ENCODE results near the gene KCNJ6.

Gene KCNJ6

GRCh38 chr21:37805266-37805665 lies 111.0 kb downstream of the KCNJ6 start:
- DNase-seq: no peak

GRCh38 chr21:37804001-37804400 lies 112.3 kb downstream of the KCNJ6 start:
- no peak for DNase-seq

GRCh38 chr21:37803101-37803651 lies 113.1 kb downstream of the KCNJ6 start:
- DNase-seq: no peak

- DNase-seq: no peak
Measured at GRCh38 chr21:37800456-37801061, 115.7 kb downstream of the KCNJ6 start.

GRCh38 chr21:37800057-37800455 lies 116.2 kb downstream of the KCNJ6 start:
- DNase-seq: no peak

GRCh38 chr21:37799211-37800056 lies 116.8 kb downstream of the KCNJ6 start:
- no peak for DNase-seq

- no peak for DNase-seq
Measured at GRCh38 chr21:37797403-37797802, 118.9 kb downstream of the KCNJ6 start.

GRCh38 chr21:37796011-37796410 lies 120.2 kb downstream of the KCNJ6 start:
- DNase-seq: no peak

GRCh38 chr21:37793660-37794059 lies 122.6 kb downstream of the KCNJ6 start:
- DNase-seq: no peak

- DNase-seq: no peak
Measured at GRCh38 chr21:37792046-37792445, 124.2 kb downstream of the KCNJ6 start.

GRCh38 chr21:37790905-37791304 lies 125.4 kb downstream of the KCNJ6 start:
- DNase-seq: no peak

- no peak for DNase-seq
Measured at GRCh38 chr21:37788503-37788902, 127.8 kb downstream of the KCNJ6 start.

GRCh38 chr21:37787456-37787855 lies 128.8 kb downstream of the KCNJ6 start:
- no peak for DNase-seq

- DNase-seq: no peak
Measured at GRCh38 chr21:37784591-37785318, 131.5 kb downstream of the KCNJ6 start.

GRCh38 chr21:37783016-37783415 lies 133.2 kb downstream of the KCNJ6 start:
- no peak for DNase-seq

- DNase-seq: no peak
Measured at GRCh38 chr21:37780991-37781983, 135.0 kb downstream of the KCNJ6 start.

- DNase-seq: no peak
Measured at GRCh38 chr21:37771181-37771580, 145.1 kb downstream of the KCNJ6 start.

- DNase-seq: no peak
Measured at GRCh38 chr21:37770461-37770860, 145.8 kb downstream of the KCNJ6 start.

- DNase-seq: no peak
Measured at GRCh38 chr21:37769656-37770055, 146.6 kb downstream of the KCNJ6 start.

- DNase-seq: no peak
Measured at GRCh38 chr21:37767984-37768383, 148.3 kb downstream of the KCNJ6 start.

GRCh38 chr21:37766129-37766528 lies 150.1 kb downstream of the KCNJ6 start:
- no peak for DNase-seq
